ENCODE data around the gene SETDB2. TPM values are rescaled to one million over a fixed set of nuclear protein-coding genes. Genes with fewer than 3 reads are reported as not detected.

SETDB2 gene
- total and polyA plus RNA-seq, 2 of the 4 experiments (the other 2 are of a cell fraction), result 4.3 to 5.7 TPM

DNA sequence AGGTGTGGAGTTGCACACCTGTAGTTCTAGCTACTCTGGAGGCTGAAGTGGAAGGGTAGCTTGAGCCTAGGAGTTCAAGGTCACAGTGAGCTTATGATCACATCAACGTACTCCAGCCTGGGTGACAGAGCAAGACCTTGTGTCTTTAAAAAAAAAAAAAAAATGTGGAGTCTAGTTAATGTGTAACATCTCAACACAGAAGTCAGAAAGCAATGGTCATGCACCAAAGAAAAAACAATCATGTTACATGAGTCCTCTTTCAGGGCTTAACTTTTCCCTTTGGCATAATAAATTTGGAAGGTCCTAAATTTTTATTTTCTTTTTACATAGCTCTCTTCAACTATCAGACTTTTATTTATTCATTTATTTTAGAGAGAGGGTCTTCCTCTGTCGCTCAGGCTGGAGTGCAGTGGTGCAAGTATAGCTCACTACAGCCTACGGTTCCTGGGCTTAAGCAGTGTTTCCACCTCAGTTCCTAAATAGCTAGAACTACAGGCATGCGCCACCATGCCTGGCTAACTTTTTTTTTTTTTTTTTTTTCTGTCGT is 22.3 kb downstream of the SETDB2 start:
- BruUV-seq (replicated peaks), result no TSS peak

More for the DNA sequence above, 22.3 kb downstream of the SETDB2 start:
- H2BK15ac ChIP-seq (ENCODE audit: low read depth, low read length), result no peak overlapping the region
- H3K27ac ChIP-seq (ENCODE audit: insufficient read depth, low read length), result no peak overlapping the region
- dilution Hi-C loops (cut with HindIII; ENCODE audit: low sequenced_read_pairs, unreplicated experiment), result no loop called here
- in situ Hi-C loops (cut with MboI; ENCODE audit: low sequenced_read_pairs), result no loop called here
- no peak overlapping the region for H2AFZ ChIP-seq (replicated peaks; ENCODE audit: low read length, poor library complexity)
- no peak overlapping the region for H4K91ac ChIP-seq (ENCODE audit: insufficient read depth, low read depth, low read length)
- H3K4me2 ChIP-seq (ENCODE audit: low read depth, low read length), result no peak overlapping the region
- H3K4me3 ChIP-seq (ENCODE audit: insufficient read depth, low read depth, low read length), result no peak overlapping the region
- H4K5ac ChIP-seq (ENCODE audit: low read depth, low read length), result no peak overlapping the region
- H3K18ac ChIP-seq (ENCODE audit: low read depth, low read length), result no peak overlapping the region
- H3K56ac ChIP-seq (ENCODE audit: extremely low read depth, insufficient read depth, low read length), result no peak overlapping the region
- no peak overlapping the region for H2AK9ac ChIP-seq (replicated peaks; ENCODE audit: low read depth, low read length, poor library complexity)
- TF ChIP-seq, protein P1, sequence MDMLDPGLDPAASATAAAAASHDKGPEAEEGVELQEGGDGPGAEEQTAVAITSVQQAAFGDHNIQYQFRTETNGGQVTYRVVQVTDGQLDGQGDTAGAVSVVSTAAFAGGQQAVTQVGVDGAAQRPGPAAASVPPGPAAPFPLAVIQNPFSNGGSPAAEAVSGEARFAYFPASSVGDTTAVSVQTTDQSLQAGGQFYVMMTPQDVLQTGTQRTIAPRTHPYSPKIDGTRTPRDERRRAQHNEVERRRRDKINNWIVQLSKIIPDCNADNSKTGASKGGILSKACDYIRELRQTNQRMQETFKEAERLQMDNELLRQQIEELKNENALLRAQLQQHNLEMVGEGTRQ (IDR thresholded peaks at IDR 0.05; ENCODE audit: low read depth, low read length), result no peak
- TF ChIP-seq NFE2L2 (IDR thresholded peaks at IDR 0.05; ENCODE audit: low read depth, low read length), result no peak
- no peak for TF ChIP-seq MXI1 (IDR thresholded peaks at IDR 0.05; ENCODE audit: borderline replicate concordance, low read depth, low read length)
- no peak for TF ChIP-seq BHLHE40 (IDR thresholded peaks at IDR 0.05; ENCODE audit: low read depth, low read length)
- no peak for TF ChIP-seq POLR2A (IDR thresholded peaks at IDR 0.05; ENCODE audit: low read depth, low read length)
- TF ChIP-seq CHD1 (IDR thresholded peaks at IDR 0.05; ENCODE audit: low read depth, low read length), result no peak
- no peak for TF ChIP-seq RAD21 (IDR thresholded peaks at IDR 0.05; ENCODE audit: low read length)
- no peak for TF ChIP-seq MAFK (IDR thresholded peaks at IDR 0.05; ENCODE audit: low read depth, low read length)
- no peak for TF ChIP-seq SMC3 (IDR thresholded peaks at IDR 0.05; ENCODE audit: low read depth, low read length)
- no peak for TF ChIP-seq RFX5 (IDR thresholded peaks at IDR 0.05; ENCODE audit: low read depth, low read length)
- no peak for TF ChIP-seq FOS (IDR thresholded peaks at IDR 0.05; ENCODE audit: low read depth, low read length)
- no peak overlapping the region for H2BK120ac ChIP-seq (ENCODE audit: low read depth, low read length)
- no peak overlapping the region for H2AK5ac ChIP-seq (ENCODE audit: low read depth, low read length)
- no peak overlapping the region for H3K23ac ChIP-seq (ENCODE audit: low read depth, low read length)
- no peak for DNase-seq
- H3K4me1 ChIP-seq (ENCODE audit: control insufficient read depth, insufficient read depth, low read length), result no peaks in the 10 kb centered on the region
- no peak overlapping the region for H3K4ac ChIP-seq (ENCODE audit: low read depth, low read length)
- peaks cover 0 to 11% of the 10 kb centered on the region in 2 experiments; a peak in 3 of 4 replicates for H3K79me1 ChIP-seq (ENCODE audit: low read depth in 1 of 2, low read length in 2 of 2)
- H3K14ac ChIP-seq (replicated peaks; ENCODE audit: low read depth, low read length), result no peak overlapping the region
- WGBS, 2 experiments (ENCODE audit: extremely low coverage in 2 of 2, insufficient read length in 1 of 2), result no CpG with 5 or more reads among the region's 5 CpGs
- no peaks in the 10 kb centered on the region for H3K27me3 ChIP-seq (ENCODE audit: control insufficient read depth, insufficient read depth, low read length)
- no peak overlapping the region for H3K9ac ChIP-seq (ENCODE audit: low read depth, low read length)
- H2BK5ac ChIP-seq (ENCODE audit: low read depth, low read length, poor library complexity, severe bottlenecking), result no peak overlapping the region
- POLR2A ChIA-PET (ENCODE audit: unreplicated experiment), result no interaction called here
- no peak overlapping the region for H4K8ac ChIP-seq (ENCODE audit: low read depth in 2 of 2, low read length in 2 of 2)
- H3K36me3 ChIP-seq (ENCODE audit: control insufficient read depth, insufficient read depth, low read length), result peaks cover 29% of the 10 kb centered on the region
- ATAC-seq (ENCODE audit: low read depth), result no peak
- CTCF ChIA-PET, result interaction anchor here (0.6 kb wide), 2 partner anchors 18 to 23 kb away, joined by 3 to 5 read pairs; no protein-coding TSS in a partner anchor
- intact Hi-C loops (cut with micrococcal nuclease), result no loop called here
- H3K9me3 ChIP-seq (ENCODE audit: control insufficient read depth, insufficient read depth, low read length), result peaks cover 14% of the 10 kb centered on the region
- H3K9me1 ChIP-seq (ENCODE audit: insufficient read depth, low read length), result peaks cover 7% of the 10 kb centered on the region; the same call in 1 of the 2 replicates
- H4K20me1 ChIP-seq (ENCODE audit: insufficient read depth, low read length), result no peaks in the 10 kb centered on the region
- H2BK20ac ChIP-seq (ENCODE audit: low read depth, low read length), result no peak overlapping the region

All from IMR-90 (cell line).